Right atrium auricular region (tissue), 2 donors: ENCODE data around the gene MASP1. TPM values are rescaled to one million over a fixed set of nuclear protein-coding genes. Genes with fewer than 3 reads are reported as not detected.
A peak's percentile ranks its signal among the peaks of the same experiment; 100 is the strongest.

ENCODE experiments used
- DNase-seq: peaks from one replicate; pipeline ENCODE4 v3.0.0-alpha.2; 2019; ENCODE audit warnings: low spot score
- H3K27ac ChIP-seq, 2 donors: fragments of 200-600 bp; sonication (generic); 1 replicate in 1 of 2; 2 replicates in 1 of 2; pipeline ENCODE4 v1.5.1; 2016 to 2019
- H3K27me3 ChIP-seq, 2 donors: fragments of 200-600 bp; sonication (generic); one replicate each; pipeline versions ENCODE4 v1.5.1 to v1.6.0; 2017 to 2019
- H3K36me3 ChIP-seq: fragments of 200-600 bp; sonication (generic); one replicate; pipeline ENCODE4 v1.5.1; 2016
- H3K4me1 ChIP-seq, 2 donors: fragments of 200-600 bp; sonication (generic); one replicate each; pipeline versions ENCODE4 v1.5.1 to v1.6.0; 2017 to 2019
- H3K4me3 ChIP-seq, 2 donors: fragments of 200-600 bp; sonication (generic); 1 replicate in 1 of 2; 2 replicates in 1 of 2; pipeline ENCODE4 v1.5.1; 2017 to 2019; ENCODE audit warnings: mild to moderate bottlenecking in 1 of 2, moderate library complexity in 1 of 2
- H3K9me3 ChIP-seq, 2 donors: fragments of 200-600 bp; sonication (generic); one replicate each; pipeline ENCODE4 v1.5.1; 2019
- CTCF ChIP-seq, 2 donors: fragments of 200-600 bp; sonication (generic); IDR thresholded peaks; one replicate each; pipeline ENCODE4 v1.5.1; 2019; ENCODE audit warnings: antibody characterized with exemption in 2 of 2
- total RNA-seq, 2 donors: library from RNA; depleted of rRNA; stranded (reverse); fragments of >200 nt; gene quantifications; one replicate each; pipeline ENCODE4 v1.1.0, GENCODE V29; 2016

Gene MASP1
- total RNA-seq, 2 donors from 2014 or later: 26.2 to 27.6 TPM

DNA sequence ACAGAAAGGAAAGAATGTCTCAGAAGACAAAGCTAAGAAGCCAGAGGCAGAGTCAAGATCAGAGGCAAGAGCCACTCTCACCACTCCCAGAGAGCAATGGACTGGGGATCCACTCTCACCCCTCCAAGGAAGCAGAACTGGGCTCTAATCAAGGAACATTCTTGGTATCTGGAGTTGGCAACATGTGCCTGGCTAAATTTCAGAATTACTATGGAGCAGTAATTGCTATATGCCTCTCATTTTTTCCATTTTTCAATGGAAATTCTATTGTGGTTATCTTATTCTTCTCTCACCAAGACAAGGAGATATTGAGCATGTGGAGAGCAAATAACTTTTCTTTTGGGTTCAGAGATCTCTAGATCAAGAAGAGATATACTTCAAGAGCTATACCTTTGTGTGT, 22.1 kb downstream of the MASP1 start:
- no peak for DNase-seq
- peaks cover 0 to 12% of the 10 kb centered on the region in 2 donors for H3K4me1 ChIP-seq
- no peaks in the 10 kb centered on the region for H3K36me3 ChIP-seq
- no peaks in the 10 kb centered on the region for H3K27me3 ChIP-seq
- TF ChIP-seq CTCF (IDR thresholded peaks at IDR 0.05): no peak
- H3K27ac ChIP-seq: no peak overlapping the region
- no peak overlapping the region for H3K4me3 ChIP-seq
- peaks cover 9 to 24% of the 10 kb centered on the region in 2 donors for H3K9me3 ChIP-seq

- no peaks in the 10 kb centered on the region for H3K27me3 ChIP-seq
- no peak overlapping the region for H3K4me3 ChIP-seq
- TF ChIP-seq CTCF (IDR thresholded peaks at IDR 0.05): no peak
- H3K9me3 ChIP-seq: peaks cover 9 to 24% of the 10 kb centered on the region in 2 donors
- H3K27ac ChIP-seq: no peak overlapping the region
- H3K36me3 ChIP-seq: no peaks in the 10 kb centered on the region
- H3K4me1 ChIP-seq: peaks cover 0 to 30% of the 10 kb centered on the region in 2 donors
- no peak for DNase-seq
Measured at GRCh38 chr3:187267306-187267705, 24.2 kb downstream of the MASP1 start.

GRCh38 chr3:187266691-187267090, 24.8 kb downstream of the MASP1 start:
- Histone ChIP-seq H3K27ac (no peak overlapping the region), H3K4me1 (peaks cover 0 to 30% of the 10 kb centered on the region in 2 donors), H3K4me3 (no peak overlapping the region), H3K36me3 (no peaks in the 10 kb centered on the region), H3K27me3 (no peaks in the 10 kb centered on the region), H3K9me3 (peaks cover 9 to 24% of the 10 kb centered on the region in 2 donors)
- no peak for TF ChIP-seq CTCF (IDR thresholded peaks at IDR 0.05)
- DNase-seq: no peak

DNA sequence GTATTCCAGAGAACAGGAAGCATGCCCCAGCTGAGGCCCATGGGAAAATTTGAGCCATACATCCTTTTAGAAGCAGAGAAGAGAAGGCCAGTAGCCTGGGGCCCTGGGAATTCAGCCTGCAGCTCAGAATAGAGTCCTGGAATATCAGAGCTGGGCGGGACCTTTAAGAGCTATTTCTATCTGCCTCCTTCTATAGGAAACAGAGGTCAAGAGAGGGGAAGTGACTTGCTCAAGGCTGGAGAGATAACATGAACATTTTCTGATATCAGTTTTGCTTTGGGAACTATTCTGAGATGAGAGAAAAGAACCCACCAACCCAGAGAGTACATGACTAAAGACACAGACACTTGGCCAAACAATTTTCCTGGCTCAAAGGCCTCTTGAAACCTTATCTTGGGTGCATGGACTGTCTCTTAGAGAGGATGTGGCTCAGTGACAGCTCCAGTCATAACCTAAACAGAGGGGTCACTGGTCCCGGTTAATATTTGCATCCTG, 26.0 kb downstream of the MASP1 start:
- Histone ChIP-seq H3K27ac (peak overlapping the region in 1 of 2 donors; percentile 74), H3K9me3 (peaks cover 9 to 27% of the 10 kb centered on the region in 2 donors), H3K4me1 (peaks cover 0 to 30% of the 10 kb centered on the region in 2 donors), H3K36me3 (no peaks in the 10 kb centered on the region), H3K27me3 (no peaks in the 10 kb centered on the region), H3K4me3 (no peak overlapping the region)
- DNase-seq: no peak
- no peak for TF ChIP-seq CTCF (IDR thresholded peaks at IDR 0.05)

DNA sequence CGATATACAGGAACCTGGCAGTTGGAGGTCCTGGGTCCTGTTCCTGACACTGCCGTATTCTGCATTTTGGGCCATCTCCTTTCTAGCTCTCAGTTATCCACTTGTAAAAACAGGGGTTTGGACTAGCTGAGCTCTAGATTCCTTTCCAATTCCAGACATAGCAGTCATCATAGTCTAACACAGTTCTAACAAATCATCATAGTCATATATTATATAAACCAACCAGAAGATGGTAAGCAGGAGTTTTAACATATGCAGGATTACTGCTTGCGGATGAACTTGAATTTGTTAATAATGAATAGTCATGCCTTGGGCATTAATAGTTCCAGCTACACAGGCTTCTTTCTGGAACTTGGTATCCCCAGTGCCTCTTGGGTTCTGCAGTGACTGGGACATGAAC, 26.6 kb downstream of the MASP1 start:
- TF ChIP-seq CTCF (IDR thresholded peaks at IDR 0.05): no peak
- Histone ChIP-seq H3K9me3 (peaks cover 8 to 22% of the 10 kb centered on the region in 2 donors), H3K36me3 (no peaks in the 10 kb centered on the region), H3K27me3 (no peaks in the 10 kb centered on the region), H3K4me3 (no peak overlapping the region), H3K4me1 (peaks cover 0 to 30% of the 10 kb centered on the region in 2 donors), H3K27ac (peak overlapping the region in 1 of 2 donors; percentile 74)
- DNase-seq: no peak

DNA sequence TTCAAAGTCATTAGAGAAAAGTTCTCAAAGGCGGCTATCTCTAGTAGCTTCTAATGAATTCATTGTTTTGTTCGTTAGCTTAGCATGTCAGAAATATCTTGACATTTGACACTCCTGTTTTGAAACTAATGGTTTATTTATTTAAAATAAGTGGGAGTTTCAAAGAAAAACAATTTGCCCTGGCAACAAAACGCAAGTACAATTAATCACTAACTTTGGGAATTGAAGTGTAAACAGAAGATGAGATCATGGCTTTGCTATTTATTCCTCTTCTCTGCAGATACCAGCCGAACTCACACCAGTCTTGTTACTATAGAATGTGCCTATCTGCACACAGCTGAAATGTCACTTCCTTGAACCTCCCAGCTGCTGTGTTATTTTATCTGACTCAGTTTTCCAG, 27.5 kb downstream of the MASP1 start:
- no peak for DNase-seq
- Histone ChIP-seq H3K4me1 (peaks cover 0 to 30% of the 10 kb centered on the region in 2 donors), H3K9me3 (peaks cover 0 to 13% of the 10 kb centered on the region in 2 donors), H3K4me3 (no peak overlapping the region), H3K27me3 (no peaks in the 10 kb centered on the region), H3K36me3 (no peaks in the 10 kb centered on the region), H3K27ac (peak overlapping the region in 1 of 2 donors; percentile 74)
- TF ChIP-seq CTCF (IDR thresholded peaks at IDR 0.05): no peak
